Keratinocyte (primary cell): ENCODE data around the gene C1QTNF5. TPM values are rescaled to one million over a fixed set of nuclear protein-coding genes. Genes with fewer than 3 reads are reported as not detected.

ENCODE experiments used
- DNase-seq: peaks from one replicate; pipeline ENCODE4 v3.0.0-alpha.2; 2011; ENCODE audit warnings: low read depth, missing footprints, low spot score
- FAIRE-seq: peaks from 2 replicates; lab custom pipeline; 2011; peaks lifted over from hg19 to GRCh38; lab: Jason Lieb, UNC
- H2AFZ ChIP-seq: 2 replicates; pipeline ENCODE4 v1.6.0; 2012; ENCODE audit warnings: low read length, control low read depth, inconsistent platforms; ENCODE audit not compliant: control insufficient read depth
- H3K27ac ChIP-seq: 2 replicates; pipeline ENCODE4 v1.5.1; 2011; ENCODE audit warnings: low read length; ENCODE audit not compliant: control insufficient read depth, insufficient read depth
- H3K27me3 ChIP-seq: 3 replicates; pipeline ENCODE4 v1.6.0; 2011; ENCODE audit warnings: low read length; ENCODE audit not compliant: control insufficient read depth, insufficient read depth; ENCODE audit errors: extremely low read depth
- H3K36me3 ChIP-seq, 2 experiments: 2 replicates in 1 of 2; 3 replicates in 1 of 2; pipeline ENCODE4 v1.5.1; 2011; ENCODE audit warnings: low read length in 2 of 2, mild to moderate bottlenecking in 1 of 2; ENCODE audit not compliant: control insufficient read depth in 2 of 2, insufficient read depth in 2 of 2; ENCODE audit errors: extremely low read depth in 1 of 2
- H3K4me1 ChIP-seq: 3 replicates; pipeline ENCODE4 v1.5.1; 2011; ENCODE audit warnings: low read length; ENCODE audit not compliant: control insufficient read depth, insufficient read depth; ENCODE audit errors: extremely low read depth
- H3K4me2 ChIP-seq: 3 replicates; pipeline ENCODE4 v1.6.0; 2011; ENCODE audit warnings: low read depth, low read length; ENCODE audit not compliant: control insufficient read depth, insufficient read depth; ENCODE audit errors: extremely low read depth
- H3K4me3 ChIP-seq, 3 experiments: fragments of 200-600 bp in 1 of 3; sonication (generic) in 1 of 3; 2 replicates in 2 of 3; 3 replicates in 1 of 3; pipeline ENCODE4 v1.5.1; 2011 to 2016; ENCODE audit warnings: low read length in 3 of 3, mild to moderate bottlenecking in 3 of 3, control low read depth in 2 of 3, inconsistent platforms in 1 of 3, low read depth in 1 of 3, mixed read lengths in 1 of 3, mixed run types in 1 of 3, moderate library complexity in 1 of 3; ENCODE audit not compliant: control insufficient read depth in 2 of 3, insufficient read depth in 2 of 3; ENCODE audit errors: extremely low read depth in 1 of 3
- H3K79me2 ChIP-seq: 2 replicates; pipeline ENCODE4 v1.6.0; 2012; ENCODE audit warnings: low read length; ENCODE audit not compliant: control insufficient read depth, insufficient read depth
- H3K9ac ChIP-seq: 3 replicates; pipeline ENCODE4 v1.6.0; 2011; ENCODE audit warnings: low read length; ENCODE audit not compliant: control insufficient read depth, insufficient read depth; ENCODE audit errors: extremely low read depth
- H3K9me1 ChIP-seq: 3 replicates; pipeline ENCODE4 v1.6.0; 2011; ENCODE audit warnings: low read length; ENCODE audit not compliant: control insufficient read depth, insufficient read depth; ENCODE audit errors: extremely low read depth
- H3K9me3 ChIP-seq: 2 replicates; pipeline ENCODE4 v1.5.1; 2012; ENCODE audit warnings: low read depth, low read length; ENCODE audit not compliant: control insufficient read depth
- H4K20me1 ChIP-seq: 3 replicates; pipeline ENCODE4 v1.6.0; 2011; ENCODE audit warnings: low read length; ENCODE audit not compliant: control insufficient read depth, insufficient read depth; ENCODE audit errors: extremely low read depth
- EZH2 ChIP-seq: IDR thresholded peaks from one replicate; pipeline ENCODE4 v1.6.1; 2012; ENCODE audit warnings: inconsistent platforms, mild to moderate bottlenecking, low read length, moderate library complexity
- dilution Hi-C: fragments of 300-500 bp; cut with MboI; formaldehyde crosslinking; loops from one replicate; pipeline ENCODE4 v1.7.0; 2020; ENCODE audit warnings: low sequenced_read_pairs; ENCODE audit not compliant: extremely low pct_ligation_motif_present
- polyA plus RNA-seq, 5 experiments: library from polyadenylated mRNA; depleted of rRNA in 3 of 5; stranded (reverse) in 3 of 5; stranded (forward) in 1 of 5; unstranded in 1 of 5; fragments of >200 nt; gene quantifications; 1 replicate in 1 of 5; 2 replicates in 3 of 5; 3 replicates in 1 of 5; pipeline versions ENCODE4 v1.2.1 to v1.2.3, GENCODE V29; 2011 to 2012; ENCODE audit warnings: missing spikeins in 2 of 5, low read depth in 1 of 5, low replicate concordance in 1 of 5
- TF ChIP-seq, protein P1 (sequence below), 3 experiments: IDR thresholded peaks in 1 of 3; conservative IDR thresholded peaks in 1 of 3; optimal IDR thresholded peaks in 1 of 3; 2 replicates in 2 of 3; 3 replicates in 1 of 3; pipeline versions ENCODE3 to v1.5.1; 2011; ENCODE audit warnings: low read length in 3 of 3, mild to moderate bottlenecking in 3 of 3, moderate library complexity in 2 of 3, control low read depth in 1 of 3, inconsistent platforms in 1 of 3; ENCODE audit not compliant: insufficient read depth in 2 of 3; ENCODE audit errors: extremely low read depth in 1 of 3

Gene C1QTNF5
- polyA plus RNA-seq, 1 donor (not counting 4 experiments of a cell fraction or from before 2014, with no cell fraction given), result not detected

GRCh38 chr11:119338965-119339588 is 1.6 kb downstream of the C1QTNF5 start:
- no peak overlapping the region for H3K9ac ChIP-seq
- no peak overlapping the region for H3K4me3 ChIP-seq
- peaks cover 40% of the 10 kb centered on the region for H3K27me3 ChIP-seq
- FAIRE-seq (no peak), DNase-seq (no peak)
- H3K4me2 ChIP-seq, result no peak overlapping the region
- H3K36me3 ChIP-seq, result peaks cover 4 to 14% of the 10 kb centered on the region in 2 experiments
- H2AFZ ChIP-seq, result no peak overlapping the region
- peaks cover 26% of the 10 kb centered on the region for H3K79me2 ChIP-seq
- TF ChIP-seq, protein P1, sequence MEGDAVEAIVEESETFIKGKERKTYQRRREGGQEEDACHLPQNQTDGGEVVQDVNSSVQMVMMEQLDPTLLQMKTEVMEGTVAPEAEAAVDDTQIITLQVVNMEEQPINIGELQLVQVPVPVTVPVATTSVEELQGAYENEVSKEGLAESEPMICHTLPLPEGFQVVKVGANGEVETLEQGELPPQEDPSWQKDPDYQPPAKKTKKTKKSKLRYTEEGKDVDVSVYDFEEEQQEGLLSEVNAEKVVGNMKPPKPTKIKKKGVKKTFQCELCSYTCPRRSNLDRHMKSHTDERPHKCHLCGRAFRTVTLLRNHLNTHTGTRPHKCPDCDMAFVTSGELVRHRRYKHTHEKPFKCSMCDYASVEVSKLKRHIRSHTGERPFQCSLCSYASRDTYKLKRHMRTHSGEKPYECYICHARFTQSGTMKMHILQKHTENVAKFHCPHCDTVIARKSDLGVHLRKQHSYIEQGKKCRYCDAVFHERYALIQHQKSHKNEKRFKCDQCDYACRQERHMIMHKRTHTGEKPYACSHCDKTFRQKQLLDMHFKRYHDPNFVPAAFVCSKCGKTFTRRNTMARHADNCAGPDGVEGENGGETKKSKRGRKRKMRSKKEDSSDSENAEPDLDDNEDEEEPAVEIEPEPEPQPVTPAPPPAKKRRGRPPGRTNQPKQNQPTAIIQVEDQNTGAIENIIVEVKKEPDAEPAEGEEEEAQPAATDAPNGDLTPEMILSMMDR (optimal IDR thresholded peaks at IDR 0.05 in 1 of 3, IDR thresholded peaks at IDR 0.05 in 1 of 3, conservative IDR thresholded peaks at IDR 0.05 in 1 of 3; ENCODE audit: extremely low read depth in 1 of 3, insufficient read depth in 2 of 3, low read length in 3 of 3), result no peak
- no peak for TF ChIP-seq EZH2
- peaks cover 3% of the 10 kb centered on the region for H4K20me1 ChIP-seq
- H3K4me1 ChIP-seq, result peaks cover 15% of the 10 kb centered on the region
- no peaks in the 10 kb centered on the region for H3K9me3 ChIP-seq
- no peak overlapping the region for H3K27ac ChIP-seq
- dilution Hi-C loops, result no loop called here
- no peaks in the 10 kb centered on the region for H3K9me1 ChIP-seq

GRCh38 chr11:119338318-119338890 is 2.3 kb downstream of the C1QTNF5 start:
- Histone ChIP-seq H3K4me1 (peaks cover 19% of the 10 kb centered on the region), H3K4me3 (no peak overlapping the region), H3K27me3 (peaks cover 34% of the 10 kb centered on the region), H3K9me1 (no peaks in the 10 kb centered on the region), H3K9me3 (no peaks in the 10 kb centered on the region), H4K20me1 (peaks cover 3% of the 10 kb centered on the region), H3K27ac (no peak overlapping the region), H3K36me3 (peaks cover 4 to 14% of the 10 kb centered on the region in 2 experiments), H2AFZ (no peak overlapping the region), H3K4me2 (no peak overlapping the region), H3K79me2 (peaks cover 26% of the 10 kb centered on the region), H3K9ac (no peak overlapping the region)
- FAIRE-seq, result no peak
- dilution Hi-C loops, result no loop called here
- DNase-seq, result no peak
- TF ChIP-seq, protein P1 (optimal IDR thresholded peaks at IDR 0.05 in 1 of 3, IDR thresholded peaks at IDR 0.05 in 1 of 3, conservative IDR thresholded peaks at IDR 0.05 in 1 of 3; ENCODE audit: extremely low read depth in 1 of 3, insufficient read depth in 2 of 3, low read length in 3 of 3), result peak; percentile 78 to 87 (median 83)
- TF ChIP-seq EZH2, result no peak
